ENCODE results near the gene SLX1B. TPM values are rescaled to one million over a fixed set of nuclear protein-coding genes. Genes with fewer than 3 reads are reported as not detected.
"Not testable (repeated sequence)": the region's sequence is repeated elsewhere in the genome, so short reads cannot be mapped to it uniquely, and the experiment has no call there.

The SLX1B gene
- total RNA-seq (ENCODE audit: insufficient read depth, low replicate concordance) = 10.8 TPM

DNA sequence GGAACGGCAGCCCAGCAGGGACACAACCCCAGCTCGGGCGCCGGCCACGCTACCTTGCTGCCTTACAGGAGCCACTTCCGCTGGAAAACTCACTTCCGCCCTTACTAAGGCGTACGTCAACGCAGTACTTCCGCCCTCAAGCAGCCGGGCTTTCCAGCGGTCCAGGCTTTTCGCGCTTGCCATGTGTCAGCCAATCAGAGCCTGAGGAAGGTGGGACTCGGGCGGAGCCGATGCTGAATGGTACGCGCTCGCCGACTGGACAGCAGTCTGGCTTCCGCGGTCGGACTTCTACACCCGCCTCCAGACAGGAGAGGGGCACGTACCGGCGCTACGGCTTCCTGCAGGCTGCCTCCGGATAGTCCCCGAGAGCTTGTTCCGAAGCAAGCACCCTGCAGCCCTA, at the start of gene SLX1B, which contains the start of gene BOLA2:
Gene SLX1B (plus strand): TSS at position 265 of the 400 bp plus-strand sequence.
Gene BOLA2 (minus strand): TSS at position 83 of the 400 bp plus-strand sequence. CDS start 98 bp downstream, outside the sequence.
- DNase-seq (ENCODE audit: low spot score) = not testable (repeated sequence)

DNA sequence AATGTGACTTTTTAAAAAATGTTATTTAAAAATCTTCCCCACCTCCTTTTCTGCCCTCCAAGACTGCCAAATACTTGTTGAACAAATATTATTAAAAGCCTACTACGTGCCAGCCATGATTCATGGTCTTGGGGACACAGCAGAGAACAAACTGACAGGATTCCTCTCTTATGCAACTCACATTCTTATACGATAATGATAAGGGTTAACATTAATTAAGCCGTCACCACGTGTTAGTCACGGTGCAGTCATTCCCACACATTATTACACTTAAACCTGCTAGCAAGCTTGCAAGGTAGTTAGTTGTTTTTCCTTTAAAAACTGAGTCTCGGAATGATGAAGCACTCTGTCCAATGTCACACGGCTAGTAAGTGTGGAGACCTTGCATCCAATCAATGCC, 49.1 kb upstream of the SLX1B start:
- not testable (repeated sequence) for DNase-seq (ENCODE audit: low spot score)

DNA sequence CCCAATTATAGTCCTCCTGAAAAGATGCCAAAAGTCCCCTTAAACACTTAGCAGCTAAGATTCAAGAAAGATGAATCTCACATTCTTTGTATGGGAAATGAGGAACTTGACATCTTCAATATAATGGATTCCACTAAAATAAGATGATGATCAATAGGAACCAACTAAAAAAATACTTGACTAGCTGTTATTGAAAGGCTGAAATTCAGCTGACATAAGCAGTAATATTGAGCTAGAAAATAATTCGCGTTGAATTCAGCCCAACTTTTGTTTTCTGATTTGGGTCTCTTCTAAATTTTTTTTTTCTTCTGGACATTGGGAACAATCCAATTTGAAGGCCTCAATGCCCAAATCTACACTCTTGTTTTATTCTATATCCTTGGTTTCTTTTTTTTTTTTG, 30.7 kb upstream of the SLX1B start:
- not testable (repeated sequence) for DNase-seq (ENCODE audit: low spot score)

DNA sequence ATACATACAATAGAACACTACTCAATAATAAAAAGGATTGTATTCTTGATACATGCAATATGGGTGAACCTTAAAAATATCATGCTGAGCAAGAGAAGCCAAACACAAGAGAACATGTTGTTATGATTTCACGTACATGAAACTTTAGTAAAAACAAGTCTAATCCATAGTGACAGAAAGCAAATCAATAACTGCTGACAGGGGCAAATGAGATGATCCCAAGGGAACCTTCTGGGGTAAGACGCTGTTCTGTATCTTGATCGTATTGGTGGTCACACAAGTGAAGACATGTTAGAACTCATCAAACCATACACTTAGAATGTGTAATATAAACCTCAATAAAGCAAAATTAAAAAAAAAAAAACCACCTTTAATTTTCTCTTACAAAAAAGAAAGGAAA, 28.9 kb upstream of the SLX1B start:
- DNase-seq (ENCODE audit: low spot score) = not testable (repeated sequence)

DNA sequence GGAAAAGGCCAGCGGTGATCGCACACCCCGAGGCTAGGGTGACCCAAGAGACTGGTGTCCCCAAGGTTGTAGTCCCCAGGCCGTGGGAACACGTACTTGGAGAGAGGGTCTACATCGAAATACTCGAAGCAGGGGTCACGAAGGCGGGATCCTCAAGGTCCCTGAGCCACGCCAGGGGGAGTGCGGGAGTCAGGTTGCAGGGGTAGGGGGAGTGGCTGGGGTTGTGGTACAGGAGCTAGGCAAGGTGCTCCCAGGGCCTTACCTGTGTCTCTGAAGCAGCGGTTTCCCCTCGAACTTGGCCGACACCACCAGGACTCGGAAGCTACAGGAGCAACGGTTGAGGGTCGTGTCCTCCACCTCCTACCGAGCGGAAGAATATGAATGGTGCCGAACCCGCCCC, 579 bp upstream of the SLX1B start:
- DNase-seq (ENCODE audit: low spot score) = not testable (repeated sequence)

DNA sequence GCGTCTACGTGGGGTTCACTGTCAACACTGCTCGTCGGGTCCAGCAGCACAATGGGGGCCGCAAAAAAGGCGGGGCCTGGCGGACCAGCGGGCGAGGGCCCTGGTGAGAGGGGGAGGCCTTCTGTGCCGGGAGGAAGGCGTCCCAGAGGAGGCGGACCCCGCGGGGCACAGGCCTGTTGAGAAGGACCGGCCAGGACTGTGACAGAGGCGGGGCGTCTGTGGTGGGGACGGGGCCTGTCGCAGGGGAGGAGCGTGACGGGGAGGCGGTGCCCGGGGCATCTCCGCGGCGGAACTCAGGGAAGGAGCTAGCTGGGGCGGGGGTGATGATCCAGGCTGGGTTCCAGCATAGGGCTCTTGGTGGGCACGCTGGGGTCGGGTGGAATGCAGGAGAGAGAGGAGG, 495 bp downstream of the SLX1B start:
- not testable (repeated sequence) for DNase-seq (ENCODE audit: low spot score)

DNA sequence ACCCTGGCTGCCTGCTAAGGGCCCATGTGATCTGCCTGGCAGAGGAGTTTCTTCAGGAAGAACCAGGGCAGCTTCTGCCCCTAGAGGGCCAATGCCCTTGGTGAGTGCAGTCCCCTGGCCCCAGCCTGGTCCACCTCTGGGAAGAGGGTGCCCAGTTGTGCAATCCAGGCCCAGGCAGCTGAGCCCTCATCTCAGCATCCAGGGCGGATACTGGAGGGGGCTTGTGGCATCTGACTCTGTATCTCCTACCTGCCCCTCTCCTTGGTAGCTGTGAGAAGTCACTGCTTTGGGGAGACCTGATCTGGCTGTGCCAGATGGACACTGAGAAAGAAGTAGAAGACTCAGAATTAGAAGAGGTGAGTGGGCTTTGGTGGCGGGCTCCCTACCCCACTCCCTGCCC, 3.3 kb downstream of the SLX1B start:
- DNase-seq (ENCODE audit: low spot score) = not testable (repeated sequence)

DNA sequence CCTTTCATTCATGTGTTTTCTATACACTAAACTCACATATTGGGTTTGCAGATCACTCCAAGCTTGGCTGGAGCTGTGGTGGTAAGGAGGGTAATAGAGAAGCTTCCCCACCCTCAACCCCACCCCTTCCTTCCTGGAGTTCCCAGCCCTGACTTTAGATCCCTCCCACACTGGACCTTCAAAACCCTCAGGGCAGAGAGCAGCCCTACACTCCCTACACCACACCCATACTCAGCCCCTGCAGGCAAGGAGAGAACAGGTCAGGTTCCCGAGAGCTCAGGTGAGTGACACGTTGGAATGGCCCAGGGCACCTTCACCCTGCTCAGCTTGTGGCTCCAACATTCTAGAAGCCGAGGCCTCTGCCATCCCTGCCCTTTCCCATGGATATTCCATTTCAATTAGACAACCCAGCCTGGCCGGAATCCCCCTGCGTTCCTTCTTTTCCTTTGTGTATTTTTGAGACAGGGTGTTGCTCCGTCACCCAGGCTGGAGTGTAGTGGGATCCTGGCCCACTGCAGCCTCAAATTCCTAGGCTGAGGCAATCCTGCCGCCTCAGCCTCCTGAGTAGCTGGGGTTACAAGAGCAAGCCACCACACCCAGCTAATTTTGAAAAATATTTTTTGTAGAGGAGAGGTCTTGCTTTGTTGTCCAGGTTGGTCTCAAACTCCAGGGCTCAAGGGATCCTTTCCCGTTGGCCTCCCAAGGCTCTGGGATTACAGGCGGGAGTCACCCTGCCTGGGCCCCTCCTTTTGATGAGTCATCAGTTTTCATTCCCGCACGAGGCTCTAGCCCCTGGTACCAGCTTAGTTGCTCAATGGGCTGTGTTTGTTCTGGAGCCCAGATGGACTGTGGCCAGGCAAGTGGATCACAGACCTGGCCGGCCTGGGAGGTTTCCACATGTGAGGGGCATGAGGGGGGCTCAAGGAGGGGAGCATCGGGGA, 5.6 kb downstream of the SLX1B start, which contains the start of gene SULT1A4:
Gene SULT1A4 (plus strand): TSS at position 208 of the 941 bp plus-strand sequence. CDS start 1,473 bp downstream, outside the sequence.
- not testable (repeated sequence) for DNase-seq (ENCODE audit: low spot score)

DNA sequence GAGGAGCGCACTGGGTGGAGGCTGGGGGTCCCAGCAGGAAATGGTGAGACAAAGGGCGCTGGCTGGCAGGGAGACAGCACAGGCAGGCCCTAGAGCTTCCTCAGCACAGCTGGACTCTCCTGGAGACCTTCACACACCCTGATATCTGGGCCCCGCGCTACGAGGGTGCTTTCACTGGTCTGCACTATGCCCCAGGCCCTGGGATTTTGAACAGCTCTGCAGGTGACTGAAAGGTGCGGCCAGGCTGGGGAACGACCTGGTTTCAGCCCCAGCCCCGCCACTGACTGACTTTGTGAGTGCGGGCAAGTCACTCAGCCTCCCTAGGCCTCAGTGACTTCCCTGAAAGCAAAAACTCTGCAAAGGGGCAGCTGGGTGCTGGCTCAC, 6.3 kb downstream of the SLX1B start:
- DNase-seq (ENCODE audit: low spot score) = not testable (repeated sequence)

DNA sequence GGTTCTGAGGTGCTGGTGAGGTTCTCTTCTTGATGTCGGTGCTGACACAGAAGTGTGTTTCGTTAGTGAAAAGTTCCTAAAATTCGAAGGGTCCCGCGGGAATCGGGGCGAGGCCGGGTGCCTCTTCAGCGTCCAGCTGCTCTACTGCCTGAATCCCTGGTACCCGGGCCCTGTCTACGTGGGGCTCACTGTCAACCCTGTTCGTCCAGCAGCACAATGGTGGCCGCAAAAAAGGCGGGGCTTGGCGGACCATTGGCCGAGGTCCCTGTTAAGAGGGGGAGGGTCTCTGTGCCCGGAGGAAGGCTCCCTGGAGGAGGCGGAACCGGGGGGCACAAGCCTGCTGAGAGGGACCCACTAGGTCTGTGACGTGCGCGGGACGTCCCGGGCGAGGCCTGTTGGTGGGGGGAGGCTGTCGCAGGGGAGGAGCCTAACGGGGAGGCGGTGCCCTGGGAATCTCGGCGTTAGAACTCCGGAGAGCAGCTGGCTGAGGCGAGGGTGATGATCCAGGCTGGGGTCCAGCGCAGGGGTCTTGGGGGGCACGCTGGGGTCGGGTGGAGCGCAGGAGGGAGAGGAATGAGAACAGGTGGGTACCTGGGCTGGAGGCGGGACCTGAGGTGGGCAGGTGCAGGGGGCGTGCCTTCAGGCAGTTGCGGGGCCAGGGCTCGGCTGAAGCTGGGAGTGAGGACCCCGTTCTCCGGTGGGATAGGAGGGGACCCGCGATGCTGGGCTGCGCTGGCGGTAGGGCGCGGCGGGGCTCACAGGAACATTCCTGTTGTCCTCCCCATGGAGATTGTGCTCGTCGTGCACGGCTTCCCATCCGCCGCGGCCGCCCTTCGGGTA, 11.9 kb downstream of the SLX1B start:
- DNase-seq (ENCODE audit: low spot score) = not testable (repeated sequence)

DNA sequence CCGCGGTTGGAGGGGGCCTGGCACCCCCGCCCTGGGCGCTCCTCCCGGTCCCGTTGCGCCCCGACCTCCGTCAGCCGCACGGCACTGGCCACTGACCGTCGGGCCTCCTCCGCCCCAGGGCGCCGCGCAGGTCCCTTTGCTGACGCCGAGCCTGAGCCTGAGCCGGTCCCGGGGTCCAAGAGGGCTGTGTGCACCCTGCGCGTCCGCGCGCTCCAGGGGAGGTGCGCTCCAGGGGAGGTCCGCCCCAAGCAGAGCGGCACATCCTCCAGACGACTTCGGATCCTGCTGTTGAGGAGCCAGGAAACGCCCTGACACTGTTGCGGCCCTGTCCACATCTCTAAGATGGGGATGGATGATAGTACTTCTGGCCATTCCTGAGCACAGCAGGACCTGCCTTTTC, 12.6 kb downstream of the SLX1B start:
- DNase-seq (ENCODE audit: low spot score) = not testable (repeated sequence)

DNA sequence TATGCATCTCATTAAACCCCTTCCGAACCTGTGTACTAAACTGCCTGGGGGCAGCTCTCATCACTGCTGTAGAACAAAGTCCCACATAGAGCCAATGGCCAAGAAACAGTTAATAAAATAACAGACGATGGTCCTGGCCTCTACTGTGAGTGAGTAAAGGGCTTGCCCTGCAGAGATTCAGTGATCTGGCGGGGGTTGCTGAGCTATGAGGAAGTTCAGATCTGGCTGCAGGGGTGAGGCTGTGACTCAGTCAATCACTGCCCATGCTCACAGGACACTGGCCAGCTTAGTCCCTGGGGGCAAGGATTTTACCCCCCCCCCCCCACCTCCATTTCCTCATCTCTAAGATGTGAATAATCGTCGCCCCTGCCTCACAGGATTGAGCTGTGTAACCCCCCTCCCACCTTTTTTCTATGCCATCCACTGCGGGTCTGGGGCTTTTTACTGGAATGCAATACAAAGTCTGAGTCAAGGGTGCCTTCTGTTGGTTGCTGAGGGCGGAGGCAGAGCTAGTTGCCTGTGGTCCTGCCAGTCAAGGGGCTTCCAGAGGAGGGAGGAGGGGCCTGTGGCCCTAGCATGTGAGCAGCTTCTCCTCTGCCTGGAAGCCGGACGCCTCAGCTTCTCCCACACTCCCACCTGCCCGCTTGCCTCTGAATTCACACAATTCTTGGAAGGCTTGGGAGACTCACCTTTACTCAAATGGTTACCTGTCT, 13.5 kb downstream of the SLX1B start:
- DNase-seq (ENCODE audit: low spot score) = not testable (repeated sequence)

DNA sequence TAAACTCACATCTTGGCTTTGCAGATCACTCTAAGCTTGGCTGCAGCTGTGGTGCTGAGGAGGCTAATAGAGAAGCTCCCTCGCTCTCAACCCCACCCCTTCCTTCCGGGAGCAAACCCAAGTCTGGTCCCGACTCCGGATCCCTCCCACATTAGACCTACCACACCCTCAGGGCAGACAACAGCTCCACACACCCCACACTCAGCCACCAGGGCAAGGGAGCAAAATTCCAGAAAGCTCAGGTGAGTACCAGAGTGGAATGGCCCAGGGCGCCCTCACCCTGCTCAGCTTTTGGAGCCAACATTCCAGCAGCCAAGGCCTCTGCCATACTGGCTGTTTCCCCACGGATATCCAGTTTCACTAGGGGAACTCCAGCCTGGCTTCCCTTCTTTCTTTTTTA, 15.3 kb downstream of the SLX1B start:
- DNase-seq (ENCODE audit: low spot score) = not testable (repeated sequence)

DNA sequence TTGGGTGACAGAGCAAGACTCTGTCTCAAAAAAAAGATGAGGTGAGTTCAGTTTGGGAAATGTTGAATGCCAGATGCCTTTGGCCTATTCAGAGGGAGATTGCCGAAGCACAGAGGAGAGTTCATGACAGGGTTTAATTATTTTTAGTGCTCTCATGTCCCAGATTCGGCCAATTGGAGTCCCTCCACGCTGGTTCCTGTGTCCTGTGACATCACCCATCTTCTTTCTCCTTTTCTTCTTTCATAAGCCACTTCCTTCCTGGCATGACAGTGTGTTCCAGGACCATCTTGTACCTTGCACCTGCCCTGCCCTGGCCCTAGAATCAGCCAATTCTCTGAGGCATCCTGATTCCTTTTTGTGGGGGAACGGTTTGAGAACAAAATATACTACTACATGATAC, 17.7 kb downstream of the SLX1B start:
- DNase-seq (ENCODE audit: low spot score) = not testable (repeated sequence)

DNA sequence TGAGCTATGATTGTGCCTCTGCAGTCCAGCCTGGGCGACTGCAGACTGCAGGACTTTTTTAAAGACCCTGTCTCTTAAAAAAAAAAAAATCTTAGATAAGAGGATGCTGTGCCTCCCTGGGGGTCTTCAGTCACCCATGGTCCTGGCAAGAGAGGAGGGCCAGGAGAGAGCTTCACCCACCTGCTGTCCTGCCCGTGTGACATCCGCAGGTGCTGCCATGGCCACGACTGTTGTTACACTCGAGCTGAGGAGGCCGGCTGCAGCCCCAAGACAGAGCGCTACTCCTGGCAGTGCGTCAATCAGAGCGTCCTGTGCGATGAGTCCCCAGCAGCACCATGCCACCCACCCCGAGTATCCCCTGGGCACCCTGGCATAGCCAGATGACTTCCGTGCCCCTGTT, 27.9 kb downstream of the SLX1B start:
- not testable (repeated sequence) for DNase-seq (ENCODE audit: low spot score)

DNA sequence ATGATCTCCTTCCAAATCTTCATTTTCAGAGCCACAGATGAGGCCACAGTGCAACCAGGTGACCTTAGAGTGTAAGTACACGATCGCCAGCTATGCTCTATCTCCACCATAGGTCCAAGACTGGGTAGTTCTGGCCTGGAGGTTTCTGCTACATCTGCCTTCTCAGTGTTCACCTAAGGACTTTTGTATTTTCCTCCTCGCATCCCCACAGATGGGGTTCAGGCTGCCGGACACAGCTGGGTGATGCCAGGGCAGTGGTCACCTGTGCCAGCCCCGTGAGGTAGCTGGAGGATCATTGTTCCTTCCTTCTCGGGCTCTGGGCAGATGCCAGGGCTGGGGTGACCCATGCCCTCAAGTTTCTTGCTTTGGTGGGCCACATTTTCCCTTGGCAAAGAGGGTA, 52.0 kb downstream of the SLX1B start, which contains the start of gene NPIPB12:
Gene NPIPB12 (minus strand): TSS at position 101 of the 400 bp plus-strand sequence.
- DNase-seq (ENCODE audit: low spot score) = not testable (repeated sequence)

Other genes starting within 250 kb of the SLX1B start
- gene NPIPB11, start 47.8 kb upstream of the SLX1B start, total RNA-seq (ENCODE audit: insufficient read depth, low replicate concordance) = 3.6 TPM
- gene BOLA2, start 182 bp upstream of the SLX1B start, total RNA-seq (ENCODE audit: insufficient read depth, low replicate concordance) = 4.8 TPM
- 3.4 TPM for gene SULT1A4, start 5.4 kb downstream of the SLX1B start, total RNA-seq (ENCODE audit: insufficient read depth, low replicate concordance)
- 11.8 TPM for gene NPIPB12, start 51.9 kb downstream of the SLX1B start, total RNA-seq (ENCODE audit: insufficient read depth, low replicate concordance)
- 0.96 TPM for gene SPN, start 208.7 kb downstream of the SLX1B start, total RNA-seq (ENCODE audit: insufficient read depth, low replicate concordance)
- 56.3 TPM for gene QPRT, start 224.6 kb downstream of the SLX1B start, total RNA-seq (ENCODE audit: insufficient read depth, low replicate concordance)